Measurements from ENCODE around the gene TNFAIP2. TPM values are rescaled to one million over a fixed set of nuclear protein-coding genes. Genes with fewer than 3 reads are reported as not detected.
"Not testable (repeated sequence)": the region's sequence is repeated elsewhere in the genome, so short reads cannot be mapped to it uniquely, and the experiment has no call there.

Gene TNFAIP2
- total and polyA plus RNA-seq, 3 experiments from 2014 or later = 0.70 to 1.4 TPM; not detected in 1

- H3K27me3 ChIP-seq (ENCODE audit: insufficient read depth, low read length, poor library complexity, severe bottlenecking); H3K4me3 Mint-ChIP-seq; H3K27ac Mint-ChIP-seq; H3K36me3 ChIP-seq (ENCODE audit: insufficient read depth, low read length); POLR2A ChIA-PET; H3K4me1 ChIP-seq (ENCODE audit: insufficient read depth, low read length); H3K9me3 Mint-ChIP-seq; H3K27ac ChIP-seq (ENCODE audit: low read depth, low read length); H3K9me3 ChIP-seq (ENCODE audit: low read length); DNase-seq; H3K36me3 Mint-ChIP-seq; H3K4me3 ChIP-seq (ENCODE audit: low read length): not testable (repeated sequence)
- CTCF ChIA-PET = interaction anchor here (3.6 kb wide), 1 partner anchor 14 kb away, joined by 12 read pairs; no protein-coding TSS in a partner anchor
- H3K4me1 Mint-ChIP-seq = peaks cover 6 to 15% (median 7%) of the 10 kb centered on the region in 3 donors
- peaks cover 19 to 25% of the 10 kb centered on the region in 2 donors for H3K27me3 Mint-ChIP-seq
These were observed 3.7 kb upstream of the TNFAIP2 start for GRCh38 chr14:103119527-103119926.

DNA sequence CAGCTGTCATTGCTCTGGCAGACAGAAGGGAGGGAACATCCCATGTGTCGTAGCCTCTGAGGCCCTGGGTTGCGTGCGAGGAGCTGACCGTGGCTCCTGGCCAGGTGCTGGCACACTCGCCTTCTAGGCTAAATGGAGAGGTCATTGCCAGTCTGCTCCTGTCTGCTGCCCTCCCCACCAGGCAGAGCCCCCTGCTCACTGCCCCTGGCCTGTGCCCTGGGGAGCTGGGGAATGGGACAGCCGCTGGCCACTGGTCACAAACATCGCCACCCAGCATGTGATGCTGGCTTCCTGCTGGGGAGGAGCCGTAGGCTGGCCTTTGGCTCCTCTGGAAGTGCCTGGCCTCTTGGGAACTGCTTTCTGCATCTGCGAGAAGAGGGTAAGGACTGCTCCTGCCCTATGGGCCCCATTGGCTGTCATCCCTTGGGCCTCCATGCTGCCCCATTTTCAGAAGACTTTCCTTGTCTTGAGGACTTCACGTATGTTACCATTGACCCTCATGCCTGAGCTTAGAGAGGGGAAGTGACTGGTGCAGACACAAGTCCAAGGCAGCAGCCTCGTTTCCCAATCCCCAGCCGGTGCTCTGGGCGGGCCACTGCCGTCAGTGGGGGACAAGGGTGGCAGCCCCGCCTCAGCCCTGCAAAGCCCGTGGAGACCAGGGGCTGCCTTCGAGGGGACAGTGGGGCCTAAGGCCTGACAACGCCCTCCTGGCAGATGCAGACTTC, 2.0 kb upstream of the TNFAIP2 start:
- ChIA-PET CTCF (no interaction called here), POLR2A (no interaction called here)
- DNase-seq = no peak
- Histone ChIP-seq H3K27me3 (ENCODE audit: insufficient read depth, low read length, poor library complexity, severe bottlenecking) (peaks cover 4% of the 10 kb centered on the region), H3K27ac (ENCODE audit: low read depth, low read length) (no peak overlapping the region), H3K36me3 (ENCODE audit: insufficient read depth, low read length) (no peaks in the 10 kb centered on the region), H3K9me3 (ENCODE audit: low read length) (no peaks in the 10 kb centered on the region), H3K4me1 (ENCODE audit: insufficient read depth, low read length) (peaks cover 7% of the 10 kb centered on the region), H3K4me3 (ENCODE audit: low read length) (no peak overlapping the region)
- Mint-ChIP-seq H3K4me1 (peaks cover 0 to 5% (median 0%) of the 10 kb centered on the region in 3 donors), H3K36me3 (no peaks in the 10 kb centered on the region), H3K9me3 (no peaks in the 10 kb centered on the region), H3K4me3 (peak overlapping the region in 1 of 7 donors; percentile 45), H3K27me3 (peaks cover 22 to 25% of the 10 kb centered on the region in 2 donors), H3K27ac (no peak overlapping the region)

DNA sequence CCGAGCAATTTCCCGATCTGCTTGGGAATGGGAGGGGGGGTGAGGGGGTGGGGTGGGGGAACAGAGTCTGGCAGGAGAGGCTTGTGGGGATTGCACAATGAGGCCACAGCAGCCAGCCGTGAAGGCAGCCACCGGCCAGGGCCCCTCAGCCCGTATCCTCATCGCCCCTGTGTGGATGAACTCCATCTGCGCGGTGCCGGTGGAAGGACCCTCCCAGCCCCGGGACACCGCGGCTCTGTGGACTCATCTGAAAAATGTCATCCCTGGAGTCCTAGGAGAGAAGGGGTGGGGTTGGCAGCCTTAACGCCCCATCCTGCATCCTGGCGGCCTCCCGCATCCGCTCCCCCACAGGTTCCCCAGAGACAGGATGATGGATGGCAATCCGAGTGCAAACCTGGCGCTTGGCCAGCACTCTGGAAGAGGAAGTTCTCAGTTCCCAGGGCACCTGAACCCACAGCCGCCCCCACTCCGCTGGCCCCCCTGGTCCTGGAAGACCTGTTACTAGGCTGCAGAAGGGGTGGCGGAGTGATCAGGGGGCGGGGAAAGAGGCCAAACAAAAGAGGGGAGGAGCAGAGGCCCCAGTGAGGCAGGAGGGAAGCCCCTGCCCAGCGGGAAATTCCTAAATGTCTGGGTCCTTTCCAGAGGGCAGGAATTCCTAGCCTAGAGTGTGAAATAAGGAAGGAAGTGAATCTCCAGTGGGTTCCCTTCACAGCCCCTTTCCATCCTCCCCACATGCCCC, 1.2 kb upstream of the TNFAIP2 start:
- Histone ChIP-seq H3K27ac (ENCODE audit: low read depth, low read length) (peak overlapping the region; percentile 57), H3K27me3 (ENCODE audit: insufficient read depth, low read length, poor library complexity, severe bottlenecking) (peaks cover 4% of the 10 kb centered on the region), H3K4me1 (ENCODE audit: insufficient read depth, low read length) (peaks cover 7% of the 10 kb centered on the region), H3K4me3 (ENCODE audit: low read length) (no peak overlapping the region), H3K9me3 (ENCODE audit: low read length) (no peaks in the 10 kb centered on the region), H3K36me3 (ENCODE audit: insufficient read depth, low read length) (no peaks in the 10 kb centered on the region)
- H3K36me3 Mint-ChIP-seq = no peaks in the 10 kb centered on the region
- CTCF ChIA-PET = no interaction called here
- no peaks in the 10 kb centered on the region for H3K9me3 Mint-ChIP-seq
- H3K27ac Mint-ChIP-seq = no peak overlapping the region
- H3K4me1 Mint-ChIP-seq = peaks cover 0 to 5% (median 0%) of the 10 kb centered on the region in 3 donors
- H3K27me3 Mint-ChIP-seq = peaks cover 19 to 25% of the 10 kb centered on the region in 2 donors
- H3K4me3 Mint-ChIP-seq = peak overlapping the region in 1 of 7 donors; percentile 32
- no peak for DNase-seq
- POLR2A ChIA-PET = no interaction called here

GRCh38 chr14:103122585-103122946, 695 bp upstream of the TNFAIP2 start:
- peaks cover 4% of the 10 kb centered on the region for H3K27me3 ChIP-seq (ENCODE audit: insufficient read depth, low read length, poor library complexity, severe bottlenecking)
- DNase-seq = no peak
- peaks cover 7% of the 10 kb centered on the region for H3K4me1 ChIP-seq (ENCODE audit: insufficient read depth, low read length)
- H3K4me1 Mint-ChIP-seq = peaks cover 0 to 5% (median 0%) of the 10 kb centered on the region in 3 donors
- H3K9me3 ChIP-seq (ENCODE audit: low read length) = no peaks in the 10 kb centered on the region
- ChIA-PET POLR2A (no interaction called here), CTCF (no interaction called here)
- no peak overlapping the region for H3K27ac Mint-ChIP-seq
- peaks cover 19 to 25% of the 10 kb centered on the region in 2 donors for H3K27me3 Mint-ChIP-seq
- no peaks in the 10 kb centered on the region for H3K36me3 Mint-ChIP-seq
- no peak overlapping the region for H3K4me3 ChIP-seq (ENCODE audit: low read length)
- H3K4me3 Mint-ChIP-seq = peak overlapping the region in 1 of 7 donors; percentile 32
- H3K9me3 Mint-ChIP-seq = no peaks in the 10 kb centered on the region
- no peaks in the 10 kb centered on the region for H3K36me3 ChIP-seq (ENCODE audit: insufficient read depth, low read length)
- H3K27ac ChIP-seq (ENCODE audit: low read depth, low read length) = peak overlapping the region; percentile 57

DNA sequence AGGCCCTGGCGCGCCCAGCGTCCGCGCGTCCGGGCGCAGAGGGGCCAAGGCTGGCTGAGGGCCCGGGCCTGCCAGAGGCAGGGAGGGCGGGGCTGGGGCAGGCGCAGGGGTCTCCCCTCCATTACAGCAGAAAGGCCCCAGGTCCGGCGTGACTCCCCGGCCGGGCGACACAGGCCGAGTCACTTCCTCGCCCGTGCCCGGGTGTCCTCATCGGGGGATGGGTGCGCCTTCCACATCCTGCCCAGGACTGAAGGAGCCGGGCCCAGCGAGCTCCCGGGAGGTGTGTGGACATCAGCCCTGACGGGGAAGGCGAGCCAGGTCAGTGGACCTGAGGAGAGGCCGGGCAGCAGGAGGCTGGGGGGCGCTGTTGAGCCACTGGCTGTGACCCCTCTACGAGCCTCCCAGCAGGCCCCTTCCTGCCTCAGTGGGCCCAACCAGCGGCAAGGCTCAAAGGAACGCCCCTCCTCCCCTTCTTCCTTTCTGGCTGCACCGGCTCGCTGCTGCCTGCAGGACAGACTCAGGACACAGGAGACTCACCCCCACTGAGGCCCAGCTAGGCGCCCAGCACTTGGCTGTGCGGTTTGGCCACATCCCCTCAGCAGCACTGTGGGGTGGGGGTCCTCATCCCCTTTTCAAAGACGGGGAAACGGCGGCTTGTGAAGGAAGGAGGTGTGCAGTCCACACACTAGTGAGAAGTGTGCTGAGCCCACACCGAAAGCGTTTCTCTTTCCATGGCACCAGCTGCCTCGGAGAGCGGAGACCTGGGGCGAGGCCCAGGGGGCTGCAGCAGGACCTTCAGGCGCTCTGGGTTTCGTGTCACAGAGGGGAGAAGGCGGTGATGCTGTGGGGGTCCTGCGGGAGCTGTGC, 606 bp downstream of the TNFAIP2 start:
- Mint-ChIP-seq H3K4me1 (peaks cover 0 to 5% (median 0%) of the 10 kb centered on the region in 3 donors), H3K27me3 (peaks cover 19 to 28% of the 10 kb centered on the region in 2 donors), H3K27ac (no peak overlapping the region), H3K4me3 (peak overlapping the region in 1 of 7 donors; percentile 15), H3K36me3 (no peaks in the 10 kb centered on the region), H3K9me3 (no peaks in the 10 kb centered on the region)
- ChIA-PET POLR2A (no interaction called here), CTCF (no interaction called here)
- no peak overlapping the region for H3K27ac ChIP-seq (ENCODE audit: low read depth, low read length)
- no peaks in the 10 kb centered on the region for H3K9me3 ChIP-seq (ENCODE audit: low read length)
- H3K27me3 ChIP-seq (ENCODE audit: insufficient read depth, low read length, poor library complexity, severe bottlenecking) = peaks cover 4% of the 10 kb centered on the region
- no peak for DNase-seq
- H3K4me3 ChIP-seq (ENCODE audit: low read length) = no peak overlapping the region
- peaks cover 7% of the 10 kb centered on the region for H3K4me1 ChIP-seq (ENCODE audit: insufficient read depth, low read length)
- H3K36me3 ChIP-seq (ENCODE audit: insufficient read depth, low read length) = no peaks in the 10 kb centered on the region

DNA sequence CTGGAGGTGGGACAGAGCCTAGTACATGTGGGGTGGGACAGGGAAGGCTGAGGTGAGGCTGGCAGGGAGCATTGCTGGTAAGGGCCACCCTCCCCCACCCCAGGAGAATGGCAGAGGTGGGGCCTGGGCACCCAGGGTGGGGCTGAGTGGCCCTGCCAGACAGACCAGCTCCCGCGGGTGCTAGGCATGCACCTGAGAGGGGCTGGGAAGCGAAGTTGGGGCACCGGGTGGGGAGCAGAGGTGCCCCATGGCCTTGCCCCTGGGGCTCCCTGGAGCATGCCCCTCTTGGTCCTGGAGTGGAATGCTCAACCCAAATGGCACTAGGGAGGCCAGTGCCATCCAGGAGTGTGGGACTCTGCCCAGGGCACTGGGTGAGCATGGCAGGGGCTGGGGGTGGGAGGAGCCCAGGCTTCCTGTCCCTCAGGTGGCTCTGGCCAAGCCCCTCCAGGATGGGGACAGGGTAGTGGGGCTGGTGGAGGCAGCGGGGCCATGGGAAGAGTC, 1.3 kb downstream of the TNFAIP2 start:
- no peak overlapping the region for H3K4me3 ChIP-seq (ENCODE audit: low read length)
- H3K36me3 Mint-ChIP-seq = no peaks in the 10 kb centered on the region
- H3K27me3 ChIP-seq (ENCODE audit: insufficient read depth, low read length, poor library complexity, severe bottlenecking) = peaks cover 4% of the 10 kb centered on the region
- H3K27me3 Mint-ChIP-seq = peaks cover 21 to 32% of the 10 kb centered on the region in 2 donors
- H3K4me3 Mint-ChIP-seq = no peak overlapping the region
- peaks cover 0 to 5% (median 0%) of the 10 kb centered on the region in 3 donors for H3K4me1 Mint-ChIP-seq
- POLR2A ChIA-PET = no interaction called here
- CTCF ChIA-PET = no interaction called here
- H3K36me3 ChIP-seq (ENCODE audit: insufficient read depth, low read length) = no peaks in the 10 kb centered on the region
- DNase-seq = no peak
- no peak overlapping the region for H3K27ac ChIP-seq (ENCODE audit: low read depth, low read length)
- H3K9me3 ChIP-seq (ENCODE audit: low read length) = no peaks in the 10 kb centered on the region
- peaks cover 7% of the 10 kb centered on the region for H3K4me1 ChIP-seq (ENCODE audit: insufficient read depth, low read length)
- no peak overlapping the region for H3K27ac Mint-ChIP-seq
- H3K9me3 Mint-ChIP-seq = no peaks in the 10 kb centered on the region

GRCh38 chr14:103125098-103126070, 2.1 kb downstream of the TNFAIP2 start:
- ChIA-PET CTCF (no interaction called here), POLR2A (no interaction called here)
- Mint-ChIP-seq H3K27me3 (peaks cover 14 to 26% of the 10 kb centered on the region in 2 donors), H3K9me3 (no peaks in the 10 kb centered on the region), H3K36me3 (no peaks in the 10 kb centered on the region), H3K4me3 (no peak overlapping the region), H3K27ac (no peak overlapping the region), H3K4me1 (peaks cover 0 to 5% (median 0%) of the 10 kb centered on the region in 3 donors)
- DNase-seq = no peak
- Histone ChIP-seq H3K9me3 (ENCODE audit: low read length) (no peaks in the 10 kb centered on the region), H3K36me3 (ENCODE audit: insufficient read depth, low read length) (no peaks in the 10 kb centered on the region), H3K4me3 (ENCODE audit: low read length) (no peak overlapping the region), H3K27me3 (ENCODE audit: insufficient read depth, low read length, poor library complexity, severe bottlenecking) (peaks cover 4% of the 10 kb centered on the region), H3K27ac (ENCODE audit: low read depth, low read length) (no peak overlapping the region), H3K4me1 (ENCODE audit: insufficient read depth, low read length) (peaks cover 7% of the 10 kb centered on the region)
